Activated CD4-positive, alpha-beta T cell treated with anti-CD3 and anti-CD28 coated beads, Interleukin-2, amount 10 ng/mL, durations not matched to agents 7 days and 5 days (primary cell): ENCODE measurements around the gene FCN3. TPM values are rescaled to one million over a fixed set of nuclear protein-coding genes. Genes with fewer than 3 reads are reported as not detected.
"Not testable (repeated sequence)": the region's sequence is repeated elsewhere in the genome, so short reads cannot be mapped to it uniquely, and the experiment has no call there.

ENCODE experiments used
- CTCF ChIA-PET: fragments of 350-600 bp; sonication (Branson Sonifier 250); formaldehyde crosslinking; loops from one replicate; lab custom pipeline; 2021; ENCODE audit warnings: antibody characterized with exemption; lab: Charles Lee
- POLR2A ChIA-PET: fragments of 350-600 bp; sonication (Branson Sonifier 250); formaldehyde crosslinking; loops from one replicate; lab custom pipeline; 2021; ENCODE audit warnings: antibody characterized with exemption; lab: Charles Lee
- DNase-seq: peaks from one replicate; pipeline ENCODE4 v3.0.0-alpha.2; 2020
- H3K27ac Mint-ChIP-seq: one replicate; pipeline ENCODE4 v1.8.0; 2021; ENCODE audit warnings: mild to moderate bottlenecking, moderate library complexity, mixed read lengths
- H3K27me3 Mint-ChIP-seq: one replicate; pipeline ENCODE4 v1.8.0; 2021; ENCODE audit warnings: mixed read lengths
- H3K36me3 Mint-ChIP-seq: one replicate; pipeline ENCODE4 v1.8.0; 2021; ENCODE audit warnings: low read depth, mixed read lengths
- H3K4me1 Mint-ChIP-seq: one replicate; pipeline ENCODE4 v1.8.0; 2021; ENCODE audit warnings: mixed read lengths
- H3K4me3 Mint-ChIP-seq: one replicate; pipeline ENCODE4 v1.8.0; 2021; ENCODE audit warnings: mild to moderate bottlenecking, moderate library complexity, mixed read lengths
- H3K9me3 Mint-ChIP-seq: one replicate; pipeline ENCODE4 v1.8.0; 2021; ENCODE audit warnings: mixed read lengths
- total RNA-seq, 2 experiments: library from RNA; stranded (reverse); gene quantifications; one replicate each; pipeline ENCODE4 v1.2.3, GENCODE V29; 2021

Gene FCN3
- not detected for total RNA-seq

DNA sequence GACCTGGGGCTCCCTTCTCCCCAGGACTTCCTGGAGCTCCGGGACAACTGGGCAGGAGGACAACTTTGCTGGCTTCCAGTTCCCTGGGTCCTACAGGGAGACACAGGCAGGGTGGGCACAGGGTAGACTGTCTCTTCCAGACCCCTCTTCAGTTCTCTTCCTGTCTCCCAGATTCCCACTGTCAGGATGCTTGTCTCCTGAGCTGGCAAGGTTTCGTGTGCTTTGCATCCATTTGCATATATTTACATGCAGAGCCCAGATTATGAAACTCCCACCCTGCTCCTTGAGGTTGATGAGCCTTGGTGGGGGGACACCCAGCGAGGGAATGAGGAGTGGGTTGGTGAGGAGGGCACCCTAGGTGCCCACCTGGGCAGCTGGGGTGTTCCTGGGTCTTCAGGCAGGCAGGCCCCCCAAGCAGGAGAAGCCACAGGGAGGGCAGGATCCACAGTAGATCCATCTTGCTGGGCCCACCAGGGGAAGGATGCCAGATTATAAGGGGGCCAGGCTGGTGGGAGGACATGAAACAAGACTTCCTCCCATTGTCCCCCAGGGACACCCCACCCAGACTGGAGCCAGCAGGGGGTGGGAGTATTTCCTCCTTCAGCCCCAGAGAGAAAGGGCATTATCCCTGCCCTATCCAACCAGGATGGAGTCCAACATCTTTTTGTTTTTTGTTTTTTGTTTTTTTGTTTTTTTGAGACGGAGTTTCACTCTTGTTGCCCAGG, at the start of gene FCN3:
TSS of gene FCN3 (minus strand) at position 463 of the 725 bp plus-strand sequence. CDS start at position 457, 6 bp downstream.
- DNase-seq: no peak
- no peaks in the 10 kb centered on the region for H3K9me3 Mint-ChIP-seq
- ChIA-PET POLR2A (interaction anchor here (0.6 kb wide), 1 partner anchor 15 kb away, joined by 9 read pairs; no protein-coding TSS in a partner anchor), CTCF (interaction anchor here (1.4 kb wide), 1 partner anchor 17 kb away, joined by 8 read pairs; no protein-coding TSS in a partner anchor)
- no peak within 1 kb of the TSS for H3K4me3 Mint-ChIP-seq
- H3K27ac Mint-ChIP-seq: peak within 1 kb of the TSS; percentile 11
- no peaks in the 10 kb centered on the region for H3K36me3 Mint-ChIP-seq
- peaks cover 7% of the 10 kb centered on the region for H3K4me1 Mint-ChIP-seq
- H3K27me3 Mint-ChIP-seq: peaks cover 2% of the 10 kb centered on the region

DNA sequence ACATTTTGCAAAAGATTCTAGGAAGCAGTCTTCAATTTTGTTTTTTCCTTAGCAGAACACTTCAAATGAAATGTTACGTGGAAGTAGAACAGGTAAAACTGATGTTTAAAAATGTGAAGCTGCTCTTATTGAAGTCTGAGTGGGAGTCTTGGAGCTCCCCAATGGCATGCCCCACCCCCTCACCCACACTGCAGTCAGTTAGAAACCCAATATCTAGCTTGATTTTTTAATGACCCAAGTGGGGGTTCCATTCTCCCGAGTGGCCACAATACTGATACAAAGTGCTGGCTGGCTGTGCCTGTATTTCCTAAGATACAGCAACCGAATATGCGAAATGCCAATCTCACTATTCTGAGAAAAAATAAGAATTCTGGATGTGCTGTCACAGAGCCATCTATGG, 49.1 kb upstream of the FCN3 start:
- Mint-ChIP-seq H3K9me3 (no peaks in the 10 kb centered on the region), H3K4me3 (no peak overlapping the region), H3K4me1 (peaks cover 53% of the 10 kb centered on the region), H3K27ac (no peak overlapping the region), H3K36me3 (peaks cover 43% of the 10 kb centered on the region), H3K27me3 (no peaks in the 10 kb centered on the region)
- CTCF ChIA-PET: interaction anchor here (2.3 to 3.9 kb wide), 2 partner anchors 15 to 29 kb away, joined by 6 to 14 read pairs; no protein-coding TSS in a partner anchor
- POLR2A ChIA-PET: interaction anchor here (1.0 kb wide), 1 partner anchor 21 kb away, joined by 3 read pairs; no protein-coding TSS in a partner anchor
- no peak for DNase-seq

DNA sequence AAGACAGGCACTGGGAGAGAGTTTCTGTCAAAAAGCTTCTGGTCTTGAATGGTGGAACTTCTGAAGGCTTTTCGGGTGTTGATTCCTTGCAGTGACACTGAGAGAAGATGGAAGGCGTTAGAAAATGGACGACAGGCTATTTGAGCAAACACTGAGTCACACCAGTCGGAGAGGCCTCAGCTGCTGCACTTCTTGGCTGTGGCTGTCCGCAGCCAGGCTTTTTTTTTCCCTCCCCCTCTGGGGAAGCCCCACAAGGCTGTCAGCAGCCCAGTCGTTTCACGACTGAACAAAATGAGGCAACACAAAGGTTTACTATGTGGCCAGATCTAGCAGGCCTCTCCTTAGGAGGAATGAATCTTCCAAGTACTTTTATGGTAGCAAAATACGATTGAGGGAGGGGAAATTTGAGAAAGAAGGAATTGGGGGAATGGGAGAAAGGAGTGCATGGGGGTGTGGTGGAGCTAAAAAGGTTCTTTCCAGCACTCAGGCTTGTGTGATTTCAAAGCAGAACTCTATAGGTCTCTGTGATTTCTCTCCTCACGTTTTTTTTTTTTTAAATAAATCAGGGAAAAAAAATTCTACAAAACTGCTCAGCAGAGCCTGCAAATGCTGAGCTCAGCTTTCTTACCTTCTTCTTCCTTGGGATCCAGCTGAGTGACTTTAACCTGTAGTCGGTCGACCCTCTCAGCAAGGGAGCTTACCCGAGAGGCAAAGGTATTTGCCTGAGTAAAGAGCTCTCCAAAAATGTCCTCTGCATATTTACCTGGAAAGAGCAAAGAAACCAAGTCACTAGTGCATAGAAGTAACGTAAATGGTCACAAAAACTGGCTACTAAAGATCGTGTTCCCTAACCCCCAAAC, 43.9 kb upstream of the FCN3 start:
- DNase-seq: no peak
- CTCF ChIA-PET: interaction anchor here (0.6 to 1.0 kb wide), 3 partner anchors 11 to 221 kb away, joined by 3 to 4 read pairs (median 3); no protein-coding TSS in a partner anchor
- POLR2A ChIA-PET: no interaction called here
- H3K4me3 Mint-ChIP-seq: no peak overlapping the region
- peaks cover 41% of the 10 kb centered on the region for H3K4me1 Mint-ChIP-seq
- H3K27me3 Mint-ChIP-seq: no peaks in the 10 kb centered on the region
- peak overlapping the region; percentile 62 for H3K27ac Mint-ChIP-seq
- H3K9me3 Mint-ChIP-seq: no peaks in the 10 kb centered on the region
- H3K36me3 Mint-ChIP-seq: peaks cover 53% of the 10 kb centered on the region

DNA sequence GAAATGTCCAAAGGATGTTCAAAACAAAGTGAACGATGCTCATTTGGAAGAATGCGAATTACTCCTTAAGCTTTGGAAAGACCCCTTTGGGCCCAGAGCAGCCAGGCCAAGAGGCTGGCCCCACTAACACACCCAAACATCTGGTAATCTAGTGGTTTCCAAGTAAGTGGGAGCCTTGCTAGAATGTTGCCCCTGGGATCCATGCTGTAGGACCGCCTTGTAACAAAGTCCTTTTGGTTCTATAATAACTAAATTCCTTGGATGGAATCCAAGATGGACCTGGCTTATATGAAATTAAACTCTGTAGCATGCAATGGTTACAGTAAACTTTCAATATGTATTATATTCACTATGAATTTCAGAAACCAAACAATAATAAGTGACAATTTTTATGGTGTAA, 43.1 kb upstream of the FCN3 start:
- Mint-ChIP-seq H3K27ac (no peak overlapping the region), H3K36me3 (peaks cover 62% of the 10 kb centered on the region), H3K9me3 (no peaks in the 10 kb centered on the region), H3K27me3 (no peaks in the 10 kb centered on the region), H3K4me3 (no peak overlapping the region), H3K4me1 (peaks cover 39% of the 10 kb centered on the region)
- ChIA-PET CTCF (interaction anchor here (0.8 kb wide), 1 partner anchor 12 kb away, joined by 4 read pairs; no protein-coding TSS in a partner anchor), POLR2A (no interaction called here)
- DNase-seq: no peak

DNA sequence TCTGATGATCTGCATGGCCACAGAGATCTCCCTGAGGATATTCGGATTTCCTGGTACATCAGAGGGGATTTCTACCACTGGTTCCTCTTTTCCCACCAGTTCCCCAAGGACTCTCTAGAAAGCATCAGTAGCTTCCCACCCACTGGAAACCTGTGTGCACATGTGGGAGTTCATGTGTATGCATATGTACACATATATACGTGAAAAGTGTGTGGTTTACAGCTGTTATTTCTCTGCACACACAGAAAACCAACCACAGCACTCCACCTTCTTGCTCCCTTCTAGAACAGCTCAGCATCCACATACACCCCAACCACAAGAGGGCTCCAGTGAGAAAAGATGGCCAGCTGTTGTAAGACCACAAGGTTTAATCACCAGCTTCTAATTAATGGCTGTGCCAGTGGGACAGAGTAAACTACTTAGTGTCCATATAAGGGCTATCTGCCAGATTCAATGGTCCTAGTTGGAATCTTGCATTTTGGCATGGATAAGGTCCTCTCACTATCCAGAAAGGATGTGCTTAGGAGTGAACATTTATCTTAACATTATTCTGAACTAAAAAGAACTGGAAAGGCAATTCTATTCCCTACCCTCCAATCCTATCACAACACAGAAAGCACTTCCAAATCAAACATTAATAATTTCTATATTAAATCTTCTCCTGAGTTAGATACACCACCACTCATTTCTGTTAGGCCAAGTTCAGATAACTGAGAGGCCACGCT, 41.9 kb upstream of the FCN3 start:
- H3K4me1 Mint-ChIP-seq: peaks cover 31% of the 10 kb centered on the region
- no peak overlapping the region for H3K4me3 Mint-ChIP-seq
- H3K9me3 Mint-ChIP-seq: no peaks in the 10 kb centered on the region
- H3K27ac Mint-ChIP-seq: no peak overlapping the region
- DNase-seq: peak; percentile 72
- no peaks in the 10 kb centered on the region for H3K27me3 Mint-ChIP-seq
- POLR2A ChIA-PET: no interaction called here
- CTCF ChIA-PET: interaction anchor here (0.6 to 4.6 kb wide), 16 partner anchors 8 to 253 kb away, joined by 3 to 28 read pairs (median 4); no protein-coding TSS in a partner anchor
- H3K36me3 Mint-ChIP-seq: peaks cover 63% of the 10 kb centered on the region

DNA sequence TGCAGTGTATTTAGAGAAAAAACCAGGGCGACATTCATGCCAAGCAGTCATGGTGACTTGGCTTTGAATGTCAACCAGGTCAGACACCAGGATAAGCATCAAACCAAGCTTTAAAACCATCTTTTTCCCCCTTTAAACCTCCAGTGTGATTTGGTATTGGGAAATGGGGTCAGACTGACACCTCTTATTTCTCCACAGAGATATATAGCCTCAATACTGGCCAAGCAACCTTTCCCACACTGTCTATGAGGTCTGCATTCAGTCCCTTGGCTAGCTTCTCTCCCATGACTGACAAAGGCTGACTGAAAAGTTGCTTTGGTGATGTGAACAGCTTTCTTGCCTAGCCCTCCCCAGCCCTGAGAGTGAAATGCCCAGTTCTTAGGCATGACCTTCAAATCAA, 39.5 kb upstream of the FCN3 start:
- H3K4me1 Mint-ChIP-seq: peaks cover 22% of the 10 kb centered on the region
- peaks cover 81% of the 10 kb centered on the region for H3K36me3 Mint-ChIP-seq
- no peak for DNase-seq
- H3K27ac Mint-ChIP-seq: no peak overlapping the region
- POLR2A ChIA-PET: no interaction called here
- CTCF ChIA-PET: interaction anchor here (0.5 to 4.6 kb wide), 5 partner anchors 10 to 260 kb away, joined by 3 to 28 read pairs (median 3); no protein-coding TSS in a partner anchor
- no peaks in the 10 kb centered on the region for H3K27me3 Mint-ChIP-seq
- H3K4me3 Mint-ChIP-seq: no peak overlapping the region
- no peaks in the 10 kb centered on the region for H3K9me3 Mint-ChIP-seq

DNA sequence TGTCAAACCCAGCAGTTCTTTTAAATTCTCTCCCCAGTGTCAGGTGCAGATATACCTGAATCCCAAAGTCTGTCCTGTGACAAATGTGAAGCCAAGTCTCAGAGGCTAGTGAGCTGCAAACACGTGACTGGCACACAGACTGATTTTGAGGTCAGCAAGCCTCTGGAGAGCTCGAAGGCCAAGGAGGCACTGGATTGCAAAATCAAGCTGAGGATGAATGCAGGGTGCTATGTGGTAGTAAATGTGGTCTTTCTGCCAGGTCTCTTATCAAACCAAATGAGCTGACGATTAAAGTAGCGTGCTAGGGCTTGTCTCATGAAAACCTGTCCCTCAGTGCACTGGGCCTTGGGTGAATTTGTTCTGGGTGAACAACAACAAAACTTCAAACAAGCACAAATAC, 38.4 kb upstream of the FCN3 start:
- Mint-ChIP-seq H3K27me3 (no peaks in the 10 kb centered on the region), H3K27ac (no peak overlapping the region), H3K4me1 (peaks cover 12% of the 10 kb centered on the region), H3K36me3 (peaks cover 80% of the 10 kb centered on the region), H3K9me3 (no peaks in the 10 kb centered on the region), H3K4me3 (no peak overlapping the region)
- no peak for DNase-seq
- POLR2A ChIA-PET: no interaction called here
- CTCF ChIA-PET: interaction anchor here (4.2 to 4.6 kb wide), 2 partner anchors 9 to 18 kb away, joined by 15 to 28 read pairs; no protein-coding TSS in a partner anchor

DNA sequence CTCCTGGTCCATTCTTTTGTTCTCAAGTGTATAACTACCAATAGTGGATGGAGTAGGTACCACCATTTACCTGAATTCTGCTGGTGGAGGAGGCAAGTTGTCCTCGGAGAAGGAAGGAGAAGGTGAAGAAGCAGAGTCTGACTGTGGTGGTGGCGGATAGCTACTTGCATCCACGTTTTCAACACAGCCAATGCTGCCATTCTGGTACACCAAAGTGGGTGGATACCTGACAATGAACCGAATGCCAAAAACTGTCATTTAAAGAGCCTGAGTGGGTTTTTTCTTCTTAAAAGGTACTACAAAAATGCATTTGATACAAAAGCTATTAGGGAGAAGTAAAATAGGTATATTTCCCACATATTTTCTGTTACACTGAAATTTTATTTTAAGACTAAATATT, 37.9 kb upstream of the FCN3 start:
- no peak overlapping the region for H3K27ac Mint-ChIP-seq
- no peaks in the 10 kb centered on the region for H3K9me3 Mint-ChIP-seq
- H3K36me3 Mint-ChIP-seq: peaks cover 78% of the 10 kb centered on the region
- no peak overlapping the region for H3K4me3 Mint-ChIP-seq
- H3K27me3 Mint-ChIP-seq: no peaks in the 10 kb centered on the region
- ChIA-PET CTCF (interaction anchor here (1.5 to 4.6 kb wide), 3 partner anchors 9 to 26 kb away, joined by 3 to 28 read pairs (median 15); no protein-coding TSS in a partner anchor), POLR2A (no interaction called here)
- no peak for DNase-seq
- H3K4me1 Mint-ChIP-seq: peaks cover 11% of the 10 kb centered on the region

DNA sequence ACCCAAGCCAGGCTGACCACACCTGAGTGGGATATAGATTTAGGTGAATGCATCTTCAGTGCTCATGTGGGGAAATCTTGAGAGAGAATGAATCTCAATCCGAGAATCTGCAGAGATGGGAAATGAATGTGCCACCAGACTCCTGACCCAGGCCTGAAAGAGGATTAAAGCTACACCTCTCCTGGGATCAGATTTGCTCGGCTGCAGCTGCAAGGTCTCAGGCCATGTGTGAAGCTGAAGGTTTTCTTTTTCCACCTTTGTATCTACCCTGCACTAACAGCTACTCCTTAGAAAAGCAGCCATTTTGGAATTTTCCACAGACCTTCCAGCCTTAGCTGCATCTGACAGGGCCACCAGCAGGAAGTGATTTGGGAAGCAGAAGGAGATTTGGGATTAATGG, 36.1 kb upstream of the FCN3 start:
- Mint-ChIP-seq H3K4me1 (no peaks in the 10 kb centered on the region), H3K9me3 (no peaks in the 10 kb centered on the region), H3K4me3 (no peak overlapping the region), H3K27me3 (no peaks in the 10 kb centered on the region), H3K36me3 (peaks cover 68% of the 10 kb centered on the region), H3K27ac (no peak overlapping the region)
- no peak for DNase-seq
- CTCF ChIA-PET: interaction anchor here (0.6 to 4.2 kb wide), 3 partner anchors 11 to 110 kb away, joined by 3 to 15 read pairs (median 4); no protein-coding TSS in a partner anchor
- POLR2A ChIA-PET: no interaction called here

DNA sequence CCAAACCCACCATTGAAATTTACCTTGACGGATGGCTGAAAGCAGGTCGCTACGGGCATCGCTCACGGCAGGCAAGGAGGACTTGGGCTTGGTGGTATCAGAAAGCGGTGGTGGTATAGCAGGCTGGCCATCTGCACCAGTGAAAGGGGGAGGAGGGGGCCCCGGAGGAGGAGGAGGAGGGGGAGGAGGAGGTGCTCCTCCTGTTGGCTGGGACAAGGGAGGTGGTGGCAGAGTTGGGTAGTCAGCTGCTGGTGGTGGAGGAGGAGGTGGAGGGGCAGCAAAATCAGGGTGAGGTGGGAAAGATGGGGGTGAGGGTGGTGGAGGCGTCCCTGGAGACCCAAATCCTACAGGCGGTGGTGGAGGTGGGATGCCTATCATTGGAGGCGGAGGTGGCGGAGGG, 35.0 kb upstream of the FCN3 start:
- Mint-ChIP-seq H3K36me3 (peaks cover 61% of the 10 kb centered on the region), H3K27ac (no peak overlapping the region), H3K27me3 (no peaks in the 10 kb centered on the region), H3K4me3 (no peak overlapping the region), H3K9me3 (no peaks in the 10 kb centered on the region), H3K4me1 (no peaks in the 10 kb centered on the region)
- no peak for DNase-seq
- ChIA-PET POLR2A (no interaction called here), CTCF (interaction anchor here (1.6 kb wide), 1 partner anchor 14 kb away, joined by 4 read pairs; no protein-coding TSS in a partner anchor)

DNA sequence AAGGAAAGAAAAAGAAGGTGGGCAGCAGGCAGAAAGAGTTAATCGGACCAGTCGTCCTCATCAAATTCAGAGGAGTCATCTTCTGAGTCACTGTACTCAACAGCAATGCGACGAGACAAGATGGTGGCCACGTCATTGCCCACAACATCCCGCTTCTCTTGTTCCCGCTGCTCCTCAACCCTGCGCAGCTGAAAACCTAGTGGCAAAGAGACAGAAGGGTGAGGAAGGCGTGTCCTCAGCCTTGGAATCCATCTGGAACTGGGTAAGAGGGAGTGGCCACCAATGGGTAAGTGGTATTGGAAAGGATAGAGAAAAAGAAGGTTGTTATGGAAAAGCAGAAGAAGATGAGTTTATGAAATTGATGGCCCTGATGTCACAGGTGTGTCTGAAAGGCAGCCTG, 33.5 kb upstream of the FCN3 start:
- Mint-ChIP-seq H3K4me1 (peaks cover 13% of the 10 kb centered on the region), H3K4me3 (no peak overlapping the region), H3K9me3 (no peaks in the 10 kb centered on the region), H3K27me3 (no peaks in the 10 kb centered on the region), H3K36me3 (peaks cover 46% of the 10 kb centered on the region), H3K27ac (no peak overlapping the region)
- ChIA-PET CTCF (no interaction called here), POLR2A (no interaction called here)
- no peak for DNase-seq

DNA sequence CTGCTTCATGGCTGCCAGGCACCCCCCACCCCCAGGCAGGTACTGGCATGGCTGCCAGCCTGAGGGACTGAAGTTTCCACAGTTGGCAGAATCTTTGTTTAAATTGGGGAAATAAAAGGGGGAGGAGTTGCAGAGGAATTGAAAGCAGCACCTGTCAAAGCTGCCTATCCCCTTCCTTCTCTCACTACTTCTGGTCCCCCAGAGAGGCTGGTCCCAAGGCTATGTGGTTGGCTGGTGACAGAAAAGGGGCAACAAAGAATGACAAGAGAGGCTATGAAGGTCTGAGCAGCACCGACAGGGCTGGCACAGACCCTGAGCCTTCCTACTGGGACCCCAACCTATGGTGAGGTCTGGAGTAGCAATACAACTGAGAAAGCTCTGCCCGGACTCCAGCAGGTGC, 32.2 kb upstream of the FCN3 start:
- Mint-ChIP-seq H3K4me1 (peaks cover 17% of the 10 kb centered on the region), H3K36me3 (peaks cover 36% of the 10 kb centered on the region)
- H3K27ac Mint-ChIP-seq, H3K4me3 Mint-ChIP-seq, H3K27me3 Mint-ChIP-seq, H3K9me3 Mint-ChIP-seq, POLR2A ChIA-PET, DNase-seq: not testable (repeated sequence)
- CTCF ChIA-PET: interaction anchor here (1.0 to 1.3 kb wide), 2 partner anchors 10 to 74 kb away, joined by 3 to 4 read pairs; no protein-coding TSS in a partner anchor
